NCI-H128 (cell line): ENCODE data around the gene RASSF1.
A peak's percentile ranks its signal among the peaks of the same experiment; 100 is the strongest.

Source experiments
- DNase-seq: peaks from one replicate; lab custom pipeline; 2025; ENCODE audit not compliant: unreplicated experiment; lab: John Stamatoyannopoulos, UW

The RASSF1 gene

GRCh38 chr3:50302095-50303012 is 38.3 kb downstream of the RASSF1 start:
- DNase-seq, result no peak

- no peak for DNase-seq
Observed at GRCh38 chr3:50300681-50301254, 39.9 kb downstream of the RASSF1 start.

- no peak for DNase-seq
Observed at GRCh38 chr3:50299929-50300680, 40.5 kb downstream of the RASSF1 start.

GRCh38 chr3:50299638-50299928 is 41.1 kb downstream of the RASSF1 start:
- no peak for DNase-seq

GRCh38 chr3:50298836-50299637 is 41.6 kb downstream of the RASSF1 start, which contains the start of the genes HYAL3 and NAA80:
HYAL3 (minus strand) TSS chr3:50299405; CDS start chr3:50295602, 3,803 bp downstream.
NAA80 (minus strand) TSS chr3:50299405; CDS start chr3:50297463, 1,942 bp downstream.
- peak; percentile 91 for DNase-seq

GRCh38 chr3:50297896-50298725 is 42.5 kb downstream of the RASSF1 start:
- DNase-seq, result no peak

GRCh38 chr3:50297384-50297775 is 43.3 kb downstream of the RASSF1 start:
- DNase-seq, result no peak

- DNase-seq, result no peak
Observed at GRCh38 chr3:50296721-50297383, 43.8 kb downstream of the RASSF1 start.

GRCh38 chr3:50295553-50296431 is 44.8 kb downstream of the RASSF1 start:
- no peak for DNase-seq

GRCh38 chr3:50294492-50295403 is 45.9 kb downstream of the RASSF1 start:
- DNase-seq, result no peak

- no peak for DNase-seq
Observed at GRCh38 chr3:50294089-50294488, 46.5 kb downstream of the RASSF1 start.

GRCh38 chr3:50293079-50293801 is 47.4 kb downstream of the RASSF1 start:
- no peak for DNase-seq

GRCh38 chr3:50292159-50293078 is 48.2 kb downstream of the RASSF1 start, which contains the start of gene IFRD2:
IFRD2 (minus strand) TSS chr3:50292429; CDS start chr3:50292274, 155 bp downstream.
- peak; percentile 75 for DNase-seq

- no peak for DNase-seq
Observed at GRCh38 chr3:50290161-50290641, 50.4 kb downstream of the RASSF1 start.

- DNase-seq, result no peak
Observed at GRCh38 chr3:50289130-50289529, 51.5 kb downstream of the RASSF1 start.
